Nephron progenitor cell (in vitro differentiated cells): ENCODE data around the gene DCLK2.
A peak's percentile ranks its signal among the peaks of the same experiment; 100 is the strongest.

Experiments
- DNase-seq: peaks from one replicate; pipeline ENCODE4 v3.0.0; 2021
- H3K27ac Mint-ChIP-seq: 2 replicates; pipeline ENCODE4 v1.8.0; 2021; ENCODE audit warnings: mild to moderate bottlenecking, moderate library complexity, mixed read lengths
- H3K27me3 Mint-ChIP-seq: 2 replicates; pipeline ENCODE4 v1.8.0; 2021; ENCODE audit warnings: mild to moderate bottlenecking, low read depth, mixed read lengths; ENCODE audit not compliant: poor library complexity
- H3K36me3 Mint-ChIP-seq: 2 replicates; pipeline ENCODE4 v1.8.0; 2021; ENCODE audit warnings: low read depth, mixed read lengths
- H3K4me1 Mint-ChIP-seq: 2 replicates; pipeline ENCODE4 v1.8.0; 2021; ENCODE audit warnings: mixed read lengths
- H3K4me3 Mint-ChIP-seq: 2 replicates; pipeline ENCODE4 v1.8.0; 2021; ENCODE audit warnings: mild to moderate bottlenecking, moderate library complexity, mixed read lengths
- H3K9me3 Mint-ChIP-seq: 2 replicates; pipeline ENCODE4 v1.8.0; 2021; ENCODE audit warnings: mild to moderate bottlenecking, moderate library complexity, mixed read lengths
- TF ChIP-seq, protein P1 (sequence below): fragments of 200-600 bp; sonication (generic); IDR thresholded peaks from 2 replicates; pipeline ENCODE4 v1.5.0; 2021; ENCODE audit warnings: antibody characterized with exemption

The DCLK2 gene

DNA sequence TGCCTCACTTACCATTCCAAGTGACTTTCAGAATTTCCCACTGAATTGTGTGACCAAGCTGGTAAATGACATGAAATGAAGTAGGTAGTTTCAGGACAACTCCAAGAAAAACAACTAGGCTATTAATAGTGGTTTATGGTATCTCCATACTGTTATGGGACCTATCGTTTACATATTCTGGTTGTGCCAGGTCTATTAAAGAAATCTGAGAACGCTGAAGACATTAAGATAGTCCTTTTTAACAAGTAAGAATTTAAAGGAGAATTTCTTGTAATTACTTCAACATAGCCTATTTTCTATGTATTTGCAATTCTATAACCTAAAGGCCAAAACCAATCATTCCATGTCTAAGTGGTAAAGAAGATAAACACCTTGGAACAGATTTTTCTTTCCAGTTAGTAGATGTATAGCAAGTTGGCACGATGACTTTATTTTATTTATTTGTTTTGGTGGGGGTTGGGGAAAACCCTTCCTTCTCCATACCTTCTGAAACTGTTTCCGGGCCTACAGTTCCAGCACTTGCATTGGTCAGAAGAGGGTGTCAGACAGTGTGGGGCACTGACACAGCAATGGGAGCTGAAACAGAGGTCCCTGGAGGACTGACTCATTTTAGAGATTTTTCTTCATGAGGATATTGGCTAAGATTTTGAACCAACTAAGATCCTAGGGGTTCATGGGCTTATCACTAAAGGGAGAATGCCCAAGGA lies 7.6 kb upstream of the DCLK2 start:
- no peak for DNase-seq
- Mint-ChIP-seq H3K27me3 (peaks cover 23% of the 10 kb centered on the region), H3K27ac (no peak overlapping the region), H3K9me3 (peaks cover 2% of the 10 kb centered on the region), H3K4me1 (no peaks in the 10 kb centered on the region), H3K4me3 (no peak overlapping the region), H3K36me3 (no peaks in the 10 kb centered on the region)
- TF ChIP-seq, protein P1, sequence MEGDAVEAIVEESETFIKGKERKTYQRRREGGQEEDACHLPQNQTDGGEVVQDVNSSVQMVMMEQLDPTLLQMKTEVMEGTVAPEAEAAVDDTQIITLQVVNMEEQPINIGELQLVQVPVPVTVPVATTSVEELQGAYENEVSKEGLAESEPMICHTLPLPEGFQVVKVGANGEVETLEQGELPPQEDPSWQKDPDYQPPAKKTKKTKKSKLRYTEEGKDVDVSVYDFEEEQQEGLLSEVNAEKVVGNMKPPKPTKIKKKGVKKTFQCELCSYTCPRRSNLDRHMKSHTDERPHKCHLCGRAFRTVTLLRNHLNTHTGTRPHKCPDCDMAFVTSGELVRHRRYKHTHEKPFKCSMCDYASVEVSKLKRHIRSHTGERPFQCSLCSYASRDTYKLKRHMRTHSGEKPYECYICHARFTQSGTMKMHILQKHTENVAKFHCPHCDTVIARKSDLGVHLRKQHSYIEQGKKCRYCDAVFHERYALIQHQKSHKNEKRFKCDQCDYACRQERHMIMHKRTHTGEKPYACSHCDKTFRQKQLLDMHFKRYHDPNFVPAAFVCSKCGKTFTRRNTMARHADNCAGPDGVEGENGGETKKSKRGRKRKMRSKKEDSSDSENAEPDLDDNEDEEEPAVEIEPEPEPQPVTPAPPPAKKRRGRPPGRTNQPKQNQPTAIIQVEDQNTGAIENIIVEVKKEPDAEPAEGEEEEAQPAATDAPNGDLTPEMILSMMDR = no peak

DNA sequence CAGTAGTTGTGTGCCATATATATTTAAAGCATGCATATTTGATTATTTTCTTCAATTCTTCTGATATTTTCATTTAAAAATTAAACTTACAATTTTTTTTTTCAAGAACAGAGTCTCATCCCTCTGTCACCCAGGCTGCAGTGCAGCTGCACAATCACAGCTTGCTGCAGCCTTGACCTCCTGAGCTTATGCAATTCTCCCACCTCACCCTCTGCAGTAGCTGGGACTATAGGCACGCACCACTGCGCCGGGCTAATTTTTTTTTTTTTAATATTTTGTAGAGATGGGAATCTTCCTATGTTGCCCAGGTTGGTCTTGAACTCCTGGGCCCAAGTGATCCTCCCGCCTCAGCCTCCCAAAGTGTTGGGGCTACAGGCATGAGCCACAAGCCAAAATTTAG lies 5.8 kb upstream of the DCLK2 start:
- DNase-seq = no peak
- Mint-ChIP-seq H3K27me3 (peaks cover 38% of the 10 kb centered on the region), H3K4me1 (peaks cover 1% of the 10 kb centered on the region), H3K27ac (no peak overlapping the region), H3K9me3 (no peaks in the 10 kb centered on the region), H3K36me3 (no peaks in the 10 kb centered on the region), H3K4me3 (no peak overlapping the region)
- TF ChIP-seq, protein P1 = no peak

DNA sequence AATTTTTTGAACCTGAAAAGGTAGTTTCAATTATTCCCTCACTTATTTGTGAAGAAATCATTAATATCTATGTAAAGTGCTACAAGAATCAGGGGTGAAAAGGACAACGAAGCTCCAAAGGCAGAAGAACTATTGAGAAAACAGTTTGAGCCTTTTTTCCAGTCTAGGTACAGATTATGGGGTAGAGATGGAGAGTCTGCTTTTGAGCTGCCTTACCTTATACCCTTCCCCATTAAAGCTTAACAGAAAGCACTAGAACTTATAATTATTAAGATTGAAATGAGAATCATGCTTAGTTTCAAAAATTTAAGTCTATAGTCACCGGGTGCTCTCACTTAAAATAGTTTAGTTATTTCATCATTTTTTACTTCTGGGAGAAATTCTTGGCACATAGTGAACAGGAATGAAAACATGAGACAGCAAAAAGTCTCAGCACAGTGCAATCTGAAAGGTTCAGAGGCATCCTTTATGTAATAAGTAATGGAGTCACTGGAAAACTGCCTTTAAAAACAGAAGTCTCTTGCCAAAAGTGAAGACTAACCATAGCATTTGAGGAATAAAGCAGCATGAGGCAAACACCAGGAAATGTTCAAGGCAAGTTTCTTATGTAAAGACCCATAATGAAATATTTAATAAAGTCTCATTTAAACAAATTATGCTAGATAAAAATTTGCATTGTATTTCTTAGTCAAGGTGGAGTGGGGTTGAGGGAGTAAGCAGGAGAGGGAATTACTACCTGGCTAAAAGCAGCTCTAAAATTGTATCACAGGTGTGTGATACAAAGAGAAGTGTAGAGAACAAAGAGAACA lies 5.1 kb upstream of the DCLK2 start:
- Mint-ChIP-seq H3K27me3 (peaks cover 42% of the 10 kb centered on the region), H3K9me3 (no peaks in the 10 kb centered on the region), H3K4me1 (peaks cover 6% of the 10 kb centered on the region), H3K36me3 (no peaks in the 10 kb centered on the region), H3K27ac (no peak overlapping the region), H3K4me3 (no peak overlapping the region)
- DNase-seq = no peak
- TF ChIP-seq, protein P1 = no peak

DNA sequence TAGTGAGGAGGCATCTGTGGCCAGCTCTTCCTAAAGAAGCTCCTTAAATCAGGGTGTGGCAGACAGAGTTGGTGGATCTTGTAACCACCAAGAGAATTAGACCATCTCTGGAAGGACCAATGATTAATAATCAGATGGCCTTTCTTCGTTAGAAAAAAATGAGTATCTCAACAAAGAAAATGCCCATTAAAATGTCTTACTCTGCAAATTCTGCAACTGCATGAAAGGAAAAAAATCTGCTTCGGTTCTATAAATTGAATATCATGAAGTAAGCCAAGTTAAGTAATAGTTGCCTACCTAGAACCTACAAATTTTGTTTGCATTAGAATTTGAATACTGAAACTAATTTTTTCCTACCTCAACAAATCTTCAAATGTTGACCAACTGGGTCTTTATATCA lies 4.2 kb upstream of the DCLK2 start:
- H3K36me3 Mint-ChIP-seq = no peaks in the 10 kb centered on the region
- no peak overlapping the region for H3K27ac Mint-ChIP-seq
- peaks cover 6% of the 10 kb centered on the region for H3K4me1 Mint-ChIP-seq
- no peak overlapping the region for H3K4me3 Mint-ChIP-seq
- no peak for DNase-seq
- TF ChIP-seq, protein P1 = no peak
- H3K27me3 Mint-ChIP-seq = peaks cover 42% of the 10 kb centered on the region
- H3K9me3 Mint-ChIP-seq = no peaks in the 10 kb centered on the region

DNA sequence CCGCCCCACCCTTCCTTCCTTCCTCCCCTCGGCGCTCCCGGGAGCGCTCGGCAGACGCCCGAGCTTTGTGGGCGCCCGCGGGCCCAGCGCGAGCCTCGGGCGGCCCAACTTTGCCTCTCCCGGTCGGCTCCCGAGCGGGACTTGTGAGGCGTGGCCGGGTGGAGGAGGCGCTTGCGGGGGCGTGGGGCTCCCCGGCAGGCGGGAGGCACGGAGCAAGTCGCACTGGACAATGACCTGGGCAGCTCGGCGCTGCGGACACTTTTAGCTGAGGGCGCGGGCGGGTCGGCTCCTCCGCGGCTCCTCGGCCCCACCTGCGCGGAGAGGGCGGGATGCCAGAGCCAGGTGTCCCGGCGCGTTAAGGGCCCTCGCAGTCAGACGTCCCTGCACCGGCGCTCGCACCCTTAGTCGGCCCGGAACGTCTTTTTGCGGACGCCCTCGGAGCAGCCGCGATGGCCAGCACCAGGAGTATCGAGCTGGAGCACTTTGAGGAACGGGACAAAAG lies 385 bp downstream of the DCLK2 start:
- no peaks in the 10 kb centered on the region for H3K36me3 Mint-ChIP-seq
- peaks cover 73% of the 10 kb centered on the region for H3K27me3 Mint-ChIP-seq
- peak overlapping the region; percentile 82 for H3K4me3 Mint-ChIP-seq
- TF ChIP-seq, protein P1 = no peak
- peak; percentile 68 for DNase-seq
- H3K4me1 Mint-ChIP-seq = peaks cover 6% of the 10 kb centered on the region
- H3K27ac Mint-ChIP-seq = no peak overlapping the region
- H3K9me3 Mint-ChIP-seq = no peaks in the 10 kb centered on the region
